GM21515 (cell line): ENCODE data around the gene MAPK7.
"Not testable (repeated sequence)": the region's sequence is repeated elsewhere in the genome, so short reads cannot be mapped to it uniquely, and the experiment has no call there.

ENCODE experiments used
- ATAC-seq: cut with Tn5 transposase; IDR thresholded peaks from one replicate; pipeline ENCODE4 v1.9.1; 2021; ENCODE audit not compliant: unreplicated experiment

Gene MAPK7

DNA sequence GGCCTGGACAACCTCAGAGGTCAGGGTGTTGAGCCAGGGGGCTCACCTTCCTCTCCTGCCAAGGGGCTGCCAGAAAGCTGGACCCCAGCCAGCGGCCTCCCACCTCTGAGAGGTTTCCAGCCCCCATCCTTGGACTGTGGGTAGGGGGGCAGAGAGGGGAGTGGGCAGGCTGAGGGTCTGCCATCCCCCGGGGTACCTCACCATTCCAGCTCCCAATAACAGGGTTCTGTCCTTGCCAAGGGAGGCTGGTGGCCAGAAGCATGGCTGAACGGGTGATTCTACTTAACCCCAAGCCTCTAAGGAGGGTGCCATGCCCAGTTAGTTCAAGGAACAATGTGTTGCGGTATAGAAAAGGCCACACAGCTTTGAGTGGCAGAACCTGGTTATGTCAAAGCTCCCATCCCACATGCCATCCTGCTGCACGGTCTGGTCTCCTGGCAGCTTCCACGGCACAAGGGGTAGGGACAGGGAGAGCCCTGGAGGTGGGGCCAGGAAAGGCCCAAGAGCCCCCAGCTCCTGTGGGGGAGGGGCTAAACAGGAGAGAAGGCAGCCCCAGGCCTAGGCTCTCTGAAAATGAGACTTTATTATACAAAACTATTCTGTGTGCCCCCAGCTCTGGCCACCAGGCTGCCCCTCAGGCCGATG is 35.6 kb upstream of the MAPK7 start:
- no peak for ATAC-seq

DNA sequence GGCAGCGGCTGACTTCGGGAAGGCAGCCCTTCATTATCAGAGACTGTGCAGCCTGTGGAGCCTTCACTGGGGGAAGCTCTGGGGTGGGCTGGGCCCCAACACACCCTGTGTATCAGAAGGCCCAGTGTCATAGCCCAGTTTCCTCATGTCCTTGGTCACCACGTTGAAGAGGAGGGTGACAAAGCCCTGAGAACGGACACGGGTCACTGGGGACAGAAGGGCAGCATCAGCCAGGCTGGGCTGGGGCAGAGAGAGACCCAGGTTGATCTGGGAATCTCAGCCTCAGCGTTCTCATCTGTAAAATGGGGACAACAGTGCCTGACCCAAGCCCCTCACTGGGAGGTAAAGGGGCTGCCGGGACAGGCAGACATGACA is 35.1 kb upstream of the MAPK7 start:
- no peak for ATAC-seq

DNA sequence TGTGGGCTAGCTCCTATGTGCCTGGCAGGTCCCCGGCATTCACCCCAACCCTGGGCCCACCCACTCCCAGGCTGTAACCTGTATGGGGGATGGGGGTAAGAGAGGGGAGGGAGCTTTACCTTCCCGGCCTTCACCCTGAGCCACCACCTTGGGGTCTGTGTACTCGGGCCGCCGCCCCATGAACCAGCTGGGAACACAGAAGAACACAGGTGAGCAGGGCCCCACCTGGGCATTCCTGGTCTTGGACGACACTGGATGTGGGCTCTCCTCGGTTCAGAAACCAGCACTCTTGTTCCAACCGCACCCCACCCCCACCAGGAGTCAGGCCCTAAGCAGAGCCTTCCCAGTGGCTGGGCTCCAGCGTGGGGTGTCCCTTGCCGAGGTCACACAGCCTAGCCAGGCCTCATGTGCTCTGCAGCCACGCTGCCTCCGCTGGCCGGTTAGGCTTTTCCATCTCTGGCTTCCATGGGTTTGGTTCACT is 34.6 kb upstream of the MAPK7 start:
- ATAC-seq, result no peak

DNA sequence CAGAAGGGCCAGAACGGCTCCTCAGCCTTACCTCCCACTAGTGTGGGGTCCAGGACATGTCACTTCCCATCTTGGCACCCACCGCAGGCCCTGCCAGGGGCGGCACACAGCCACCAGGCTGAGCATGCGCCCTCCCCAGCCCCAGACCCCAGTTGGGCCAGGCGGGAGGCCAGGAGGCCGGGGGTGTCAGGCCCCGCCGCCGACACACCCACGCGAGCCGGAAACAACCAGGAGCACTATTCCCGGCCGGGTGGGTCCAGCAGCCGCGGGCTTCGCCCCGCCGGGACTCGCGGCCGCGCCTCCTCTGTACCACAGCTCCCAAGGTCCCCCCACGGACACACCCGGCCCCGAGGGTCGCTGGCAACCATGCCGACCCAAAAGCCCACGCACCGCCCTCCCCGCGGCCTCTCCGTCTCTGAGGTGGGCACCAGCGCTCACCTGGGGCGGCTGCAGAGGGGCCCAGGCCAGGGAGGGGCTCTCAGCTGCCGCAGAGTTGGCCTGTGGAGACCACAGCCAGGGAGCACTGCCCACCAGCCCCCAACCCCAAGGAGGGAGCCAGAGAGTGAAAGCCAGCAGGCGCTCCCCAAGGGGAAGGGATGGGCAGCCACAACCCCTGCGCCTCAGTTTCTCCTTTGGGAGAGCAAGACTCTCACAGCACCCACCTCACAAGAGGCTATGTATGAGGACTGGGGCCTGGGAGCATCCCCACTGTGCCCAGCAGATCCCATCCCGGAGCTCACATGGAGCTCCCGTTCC is 33.8 kb upstream of the MAPK7 start:
- ATAC-seq, result no peak

DNA sequence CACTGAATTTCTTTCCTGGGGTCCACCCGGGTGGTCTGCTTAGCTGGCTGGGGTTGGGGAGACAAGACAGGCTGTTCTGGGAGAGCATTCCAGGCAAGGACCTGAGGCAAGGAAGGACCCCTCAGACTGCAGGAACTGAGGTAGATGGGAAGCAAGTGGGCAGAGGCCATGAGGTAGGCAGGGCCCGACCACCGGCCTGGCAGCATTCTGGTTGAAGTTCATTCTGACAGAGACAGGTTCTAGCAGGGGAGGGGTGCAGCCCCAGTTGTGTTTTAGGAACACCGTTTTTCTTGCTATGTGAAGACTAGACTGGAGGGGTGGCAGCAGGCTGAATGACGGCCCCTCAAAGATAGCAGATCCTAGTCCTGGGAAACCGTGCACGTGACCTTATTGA is 33.2 kb upstream of the MAPK7 start:
- no peak for ATAC-seq

GRCh38 chr17:19345486-19346350 is 32.6 kb upstream of the MAPK7 start:
- ATAC-seq, result no peak

DNA sequence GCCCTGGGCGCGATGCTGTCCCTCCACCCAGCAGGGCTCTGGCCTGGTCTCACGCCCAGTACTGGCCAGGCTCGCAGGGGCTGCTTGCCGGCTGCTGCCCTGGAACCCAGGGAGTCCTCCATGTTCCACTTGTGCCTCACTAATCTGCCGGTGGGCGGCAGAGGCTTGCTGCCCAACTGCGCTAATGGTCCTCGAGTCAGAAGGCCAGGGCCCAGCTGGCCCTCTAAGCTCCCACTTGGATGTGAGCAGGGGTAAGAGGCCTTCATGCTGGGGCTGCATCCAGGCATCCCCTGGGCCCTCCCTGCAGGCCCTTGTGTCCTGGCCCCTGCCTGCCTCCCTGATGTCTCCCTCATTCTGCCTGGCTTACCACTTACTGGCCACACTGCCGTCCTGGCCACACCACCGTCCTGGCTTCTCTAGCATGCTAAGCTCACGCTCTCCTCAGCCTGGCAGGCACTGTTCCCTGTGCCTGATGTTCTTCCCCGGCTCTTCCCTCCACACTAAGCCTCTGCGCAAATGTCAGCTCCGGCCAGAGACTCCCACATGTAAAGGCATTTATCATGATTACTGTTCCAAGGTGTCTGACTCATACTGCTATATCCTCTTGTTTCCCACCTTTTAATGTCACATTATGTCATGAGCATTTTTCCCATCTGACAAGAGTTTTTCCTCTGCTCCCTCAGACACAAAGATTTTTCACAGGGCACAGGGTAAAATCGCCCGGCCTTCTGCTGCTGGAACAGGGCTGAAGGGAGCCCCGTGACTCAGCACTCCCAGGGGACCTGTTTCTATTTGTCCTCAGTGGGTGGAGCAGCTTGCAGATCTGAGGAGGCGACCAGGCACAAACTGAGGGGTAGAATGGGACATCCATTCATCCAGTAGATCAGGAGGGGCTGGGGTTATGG is 31.7 kb upstream of the MAPK7 start:
- no peak for ATAC-seq

DNA sequence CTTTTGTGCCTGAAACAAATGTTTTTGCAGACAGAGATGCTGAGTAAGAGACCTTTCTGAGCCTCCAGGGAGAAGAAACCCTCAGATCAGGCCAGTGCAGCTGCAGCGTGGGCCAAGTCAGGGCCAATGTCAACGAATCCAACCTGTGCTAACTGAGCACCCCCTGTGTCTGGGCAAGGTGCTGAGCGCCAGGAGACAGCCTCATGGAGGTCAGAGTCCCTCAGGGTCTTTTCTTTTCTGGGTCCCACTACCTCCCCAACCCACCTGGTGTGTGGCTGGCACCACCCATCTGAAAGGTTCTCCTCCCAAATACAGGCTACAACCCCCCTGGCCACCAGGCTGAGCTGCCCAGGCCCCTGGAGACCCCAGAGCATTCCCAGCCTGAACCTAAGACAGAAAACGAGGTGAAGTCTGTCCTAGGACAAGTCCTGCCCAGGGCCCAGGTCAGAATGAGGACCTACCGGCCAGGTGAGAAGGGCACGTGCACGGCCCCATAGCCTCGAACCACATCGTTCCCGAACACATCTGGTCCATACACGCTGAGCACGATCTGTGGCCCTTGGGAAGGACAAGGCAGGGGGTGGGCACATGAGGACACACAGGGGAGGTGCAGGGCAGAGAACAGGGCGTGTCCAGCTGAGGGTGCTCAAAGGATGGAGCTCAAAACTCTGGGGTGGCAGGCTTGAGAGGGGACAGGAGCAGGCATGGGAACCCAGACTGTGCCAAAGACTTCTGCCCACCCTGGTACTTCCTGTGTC is 30.8 kb upstream of the MAPK7 start:
- no peak for ATAC-seq

GRCh38 chr17:19348081-19348650 is 30.1 kb upstream of the MAPK7 start:
- no peak for ATAC-seq

DNA sequence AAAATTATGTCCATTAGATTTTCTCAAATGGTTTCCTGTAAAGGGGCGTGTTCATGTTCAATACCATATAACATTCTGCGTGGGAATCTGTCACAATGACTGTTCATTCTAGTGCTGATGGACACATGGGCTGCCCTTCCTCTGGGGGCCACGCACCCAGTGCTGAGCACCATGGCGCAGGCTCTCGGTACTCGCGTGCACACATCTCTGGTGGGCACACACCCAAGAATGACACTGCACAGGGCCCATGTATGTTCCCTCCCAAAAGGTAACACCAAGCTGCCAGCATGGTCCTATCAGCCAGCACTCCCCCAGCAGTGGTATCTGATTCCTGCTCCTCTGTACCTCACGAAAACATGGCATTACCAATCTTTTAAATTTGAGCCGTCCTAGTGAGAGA is 29.5 kb upstream of the MAPK7 start:
- no peak for ATAC-seq

DNA sequence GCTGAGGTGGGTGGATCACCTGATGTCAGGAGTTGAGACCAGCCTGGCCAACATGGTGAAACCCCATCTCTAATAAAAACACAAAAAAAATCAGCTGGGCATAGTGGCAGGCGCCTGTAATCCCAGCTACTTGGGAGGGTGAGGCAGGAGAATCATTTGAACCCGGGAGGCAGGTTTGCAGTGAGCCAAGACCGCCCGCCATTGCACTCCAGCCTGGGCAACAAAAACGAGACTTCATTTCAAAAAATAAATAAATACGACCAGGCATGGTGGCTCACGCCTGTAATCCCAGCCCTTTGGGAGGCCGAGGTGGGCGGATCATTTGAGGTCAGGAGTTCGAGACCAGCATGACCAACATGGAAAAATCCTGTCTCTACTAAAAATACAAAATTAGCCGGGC is 24.9 kb upstream of the MAPK7 start:
- ATAC-seq, result not testable (repeated sequence)

DNA sequence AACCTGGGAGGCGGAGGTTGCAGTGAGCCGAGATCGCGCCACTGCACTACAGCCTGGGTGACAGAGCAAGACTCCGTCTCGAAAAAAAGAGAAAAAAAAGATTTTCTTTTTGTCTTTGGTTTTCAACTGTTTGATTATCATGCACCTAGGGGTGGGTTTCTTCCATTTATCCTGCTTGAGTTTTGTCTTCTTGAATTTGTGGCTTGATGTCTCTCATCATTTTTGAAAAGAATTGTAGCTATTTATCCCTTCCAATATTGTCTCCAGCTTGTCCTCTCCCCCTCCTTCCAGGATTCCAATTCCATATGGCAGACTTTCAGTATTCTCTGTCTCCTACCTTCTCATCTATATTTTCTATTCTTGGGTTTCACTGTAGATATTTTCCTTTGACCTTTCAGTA is 23.6 kb upstream of the MAPK7 start:
- ATAC-seq, result no peak

GRCh38 chr17:19357351-19357750 is 20.9 kb upstream of the MAPK7 start:
- no peak for ATAC-seq

GRCh38 chr17:19357761-19358160 is 20.5 kb upstream of the MAPK7 start:
- ATAC-seq, result no peak

DNA sequence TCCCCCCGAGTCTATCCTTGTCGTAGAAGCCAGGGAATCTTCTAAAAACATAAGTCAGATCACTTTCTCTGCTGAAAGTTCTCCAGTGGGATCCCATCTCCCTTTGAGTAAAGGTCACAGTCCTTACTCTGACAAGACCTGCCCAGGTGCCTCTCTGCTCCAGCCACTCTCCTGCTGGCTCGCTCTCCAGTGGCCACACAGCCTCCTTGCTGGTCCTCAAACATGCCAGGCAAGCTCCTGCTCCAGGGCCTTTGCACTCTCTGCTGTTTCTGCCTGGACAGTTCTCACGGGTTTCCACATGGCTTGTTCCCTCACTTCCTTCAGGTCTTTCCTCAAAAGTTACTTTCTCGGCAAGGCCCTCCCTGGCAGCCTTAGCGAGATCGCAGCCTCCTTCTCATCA is 19.1 kb upstream of the MAPK7 start:
- no peak for ATAC-seq

GRCh38 chr17:19359856-19360255 is 18.4 kb upstream of the MAPK7 start:
- ATAC-seq, result no peak

DNA sequence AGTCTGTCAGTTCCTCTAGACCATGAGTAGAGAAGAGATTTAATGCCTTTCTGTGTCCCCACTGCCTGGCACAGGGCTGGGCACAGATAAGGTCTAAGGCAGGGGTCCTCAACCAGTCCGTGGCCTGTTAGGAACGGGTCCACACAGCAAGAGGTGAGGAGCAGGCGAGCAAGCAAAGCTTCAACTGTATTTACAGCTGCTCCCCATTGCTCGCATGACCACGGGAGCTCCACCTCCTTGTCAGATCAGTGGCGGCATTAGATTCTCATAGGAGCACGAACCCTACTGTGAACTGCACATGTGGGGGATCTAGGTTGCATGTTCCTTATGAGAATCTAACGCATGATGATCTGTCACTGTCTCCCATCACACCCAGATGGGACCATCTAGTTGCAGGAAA is 17.5 kb upstream of the MAPK7 start:
- no peak for ATAC-seq

- ATAC-seq, result no peak
Observed at GRCh38 chr17:19361326-19361725, 17.0 kb upstream of the MAPK7 start.

GRCh38 chr17:19361944-19362276 is 16.4 kb upstream of the MAPK7 start:
- no peak for ATAC-seq
